ENCODE data around the gene HOXA7.

DNA sequence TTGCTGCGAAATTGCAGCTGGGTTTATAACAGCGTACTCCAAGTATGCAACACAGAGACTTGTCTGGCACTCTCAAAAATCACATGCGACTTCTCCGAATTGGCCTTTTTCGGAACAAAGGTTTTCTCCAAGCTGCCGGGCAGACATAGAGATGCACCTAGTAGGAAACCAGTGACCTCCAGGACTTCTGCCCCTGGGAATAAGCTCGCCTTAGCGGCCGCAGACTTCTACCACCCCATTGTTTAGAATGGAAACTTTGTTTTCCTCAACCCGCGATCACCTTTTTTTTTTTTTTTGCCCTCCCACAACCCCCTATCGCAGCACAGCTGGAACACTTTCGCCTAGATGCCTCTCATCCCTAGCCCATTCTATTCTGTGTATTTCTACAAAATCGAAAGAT, 22.6 kb upstream of the HOXA7 start:
- TF ChIP-seq, protein P1, sequence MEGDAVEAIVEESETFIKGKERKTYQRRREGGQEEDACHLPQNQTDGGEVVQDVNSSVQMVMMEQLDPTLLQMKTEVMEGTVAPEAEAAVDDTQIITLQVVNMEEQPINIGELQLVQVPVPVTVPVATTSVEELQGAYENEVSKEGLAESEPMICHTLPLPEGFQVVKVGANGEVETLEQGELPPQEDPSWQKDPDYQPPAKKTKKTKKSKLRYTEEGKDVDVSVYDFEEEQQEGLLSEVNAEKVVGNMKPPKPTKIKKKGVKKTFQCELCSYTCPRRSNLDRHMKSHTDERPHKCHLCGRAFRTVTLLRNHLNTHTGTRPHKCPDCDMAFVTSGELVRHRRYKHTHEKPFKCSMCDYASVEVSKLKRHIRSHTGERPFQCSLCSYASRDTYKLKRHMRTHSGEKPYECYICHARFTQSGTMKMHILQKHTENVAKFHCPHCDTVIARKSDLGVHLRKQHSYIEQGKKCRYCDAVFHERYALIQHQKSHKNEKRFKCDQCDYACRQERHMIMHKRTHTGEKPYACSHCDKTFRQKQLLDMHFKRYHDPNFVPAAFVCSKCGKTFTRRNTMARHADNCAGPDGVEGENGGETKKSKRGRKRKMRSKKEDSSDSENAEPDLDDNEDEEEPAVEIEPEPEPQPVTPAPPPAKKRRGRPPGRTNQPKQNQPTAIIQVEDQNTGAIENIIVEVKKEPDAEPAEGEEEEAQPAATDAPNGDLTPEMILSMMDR (conservative IDR thresholded peaks at IDR 0.05; ENCODE audit: low read depth, low read length) = no peak
- TF ChIP-seq EZH2 (IDR thresholded peaks at IDR 0.05; ENCODE audit: borderline replicate concordance, low read depth, low read length, poor library complexity, severe bottlenecking) = no peak

Measured in A673 (cell line).